Mesendoderm (in vitro differentiated cells): ENCODE measurements around the gene CA5B. TPM values are rescaled to one million over a fixed set of nuclear protein-coding genes. Genes with fewer than 3 reads are reported as not detected.
"Not testable (repeated sequence)": the region's sequence is repeated elsewhere in the genome, so short reads cannot be mapped to it uniquely, and the experiment has no call there.

ENCODE experiments used
- DNase-seq: peaks from one replicate; pipeline ENCODE4 v3.0.0; 2013
- H2AK5ac ChIP-seq: 2 replicates; pipeline ENCODE4 v1.6.1; 2013; ENCODE audit warnings: low read length, inconsistent platforms
- H2BK120ac ChIP-seq: 2 replicates; pipeline ENCODE4 v1.6.1; 2013; ENCODE audit warnings: low read depth, mild to moderate bottlenecking, low read length, moderate library complexity, mixed read lengths
- H2BK15ac ChIP-seq: replicated peaks from 2 replicates; pipeline ENCODE4 v1.6.1; 2013; ENCODE audit warnings: low read depth, mild to moderate bottlenecking, moderate library complexity
- H2BK5ac ChIP-seq: 2 replicates; pipeline ENCODE4 v1.6.1; 2013; ENCODE audit warnings: low read length, inconsistent platforms
- H3K18ac ChIP-seq: 2 replicates; pipeline ENCODE4 v1.6.1; 2013; ENCODE audit warnings: mild to moderate bottlenecking, low read length, mixed read lengths
- H3K23ac ChIP-seq: one replicate; pipeline ENCODE4 v1.6.1; 2013; ENCODE audit warnings: low read length
- H3K27ac ChIP-seq: 2 replicates; pipeline ENCODE4 v1.5.1; 2013; ENCODE audit warnings: low read depth, mild to moderate bottlenecking, inconsistent platforms, low read length, moderate library complexity
- H3K27me3 ChIP-seq: 2 replicates; pipeline ENCODE4 v1.6.1; 2013; ENCODE audit warnings: low read length, control low read depth, mild to moderate bottlenecking, inconsistent platforms; ENCODE audit not compliant: insufficient read depth, poor library complexity
- H3K36me3 ChIP-seq: 2 replicates; pipeline ENCODE4 v1.6.1; 2013; ENCODE audit warnings: low read length, inconsistent platforms; ENCODE audit not compliant: control insufficient read depth, insufficient read depth
- H3K4ac ChIP-seq: one replicate; pipeline ENCODE4 v1.6.1; 2013; ENCODE audit warnings: low read depth, mild to moderate bottlenecking, low read length, moderate library complexity
- H3K4me1 ChIP-seq: 2 replicates; pipeline ENCODE4 v1.6.1; 2013; ENCODE audit warnings: low read depth, low read length, inconsistent platforms; ENCODE audit not compliant: control insufficient read depth
- H3K4me2 ChIP-seq: 2 replicates; pipeline ENCODE4 v1.6.1; 2013; ENCODE audit warnings: low read length
- H3K4me3 ChIP-seq: 2 replicates; pipeline ENCODE4 v1.5.1; 2013; ENCODE audit warnings: mild to moderate bottlenecking, low read length
- H3K56ac ChIP-seq: one replicate; pipeline ENCODE4 v1.6.1; 2013; ENCODE audit warnings: low read length
- H3K79me1 ChIP-seq: 2 replicates; pipeline ENCODE4 v1.6.1; 2013; ENCODE audit warnings: low read length, inconsistent platforms
- H3K79me2 ChIP-seq: 2 replicates; pipeline ENCODE4 v1.6.1; 2013; ENCODE audit warnings: mild to moderate bottlenecking, low read length; ENCODE audit not compliant: control insufficient read depth, insufficient read depth
- H3K9ac ChIP-seq: 2 replicates; pipeline ENCODE4 v1.6.1; 2013; ENCODE audit warnings: low read length, inconsistent platforms
- H4K5ac ChIP-seq: one replicate; pipeline ENCODE4 v1.6.1; 2013; ENCODE audit warnings: low read length
- H4K8ac ChIP-seq: one replicate; pipeline ENCODE4 v1.6.1; 2013; ENCODE audit warnings: low read depth, mild to moderate bottlenecking, control low read depth, low read length, moderate library complexity
- WGBS: extraction: QIAGEN DNeasy Blood & Tissue Kit; methylation state at CpG from one replicate; pipeline ENCODE4 v1.1.7; 2013; ENCODE audit warnings: low lambda C conversion rate, missing lambda C conversion rate; ENCODE audit not compliant: insufficient coverage; ENCODE audit errors: extremely low coverage; 5-methylcytosine and 5-hydroxymethylcytosine counted together
- polyA plus RNA-seq, 2 experiments: library from polyadenylated mRNA; stranded (reverse); fragments of 200-250 nt; gene quantifications; one replicate each; pipeline ENCODE4 v1.2.3, GENCODE V29; 2013

CA5B gene
- 4.1 TPM for polyA plus RNA-seq (2013, experiment 1 of 2)
- polyA plus RNA-seq (2013, experiment 2 of 2), result 3.2 TPM

GRCh38 chrX:15737959-15738902 is at the start of gene CA5B:
Gene CA5B (plus strand): TSS chrX:15738270. CDS start chrX:15750024, 11,754 bp downstream.
- Histone ChIP-seq H3K4me1 (no peaks in the 10 kb centered on the region), H2BK5ac (no peak within 1 kb of the TSS), H3K56ac (peak within 1 kb of the TSS; percentile 47), H4K8ac (no peak within 1 kb of the TSS), H3K27ac (no peak within 1 kb of the TSS), H2BK15ac (no peak within 1 kb of the TSS), H3K27me3 (no peaks in the 10 kb centered on the region), H3K4ac (no peak within 1 kb of the TSS), H2BK120ac (no peak within 1 kb of the TSS), H3K79me2 (no peaks in the 10 kb centered on the region), H3K23ac (no peak within 1 kb of the TSS), H3K18ac (no peak within 1 kb of the TSS), H4K5ac (no peak within 1 kb of the TSS), H3K9ac (peak within 1 kb of the TSS; percentile 57), H2AK5ac (no peak within 1 kb of the TSS), H3K4me3 (peak within 1 kb of the TSS; percentile 35), H3K4me2 (peak within 1 kb of the TSS; percentile 18), H3K36me3 (no peaks in the 10 kb centered on the region), H3K79me1 (no peaks in the 10 kb centered on the region)
- WGBS, result no CpG with 5 or more reads among the region's 55 CpGs
- DNase-seq, result peak; percentile 95

DNA sequence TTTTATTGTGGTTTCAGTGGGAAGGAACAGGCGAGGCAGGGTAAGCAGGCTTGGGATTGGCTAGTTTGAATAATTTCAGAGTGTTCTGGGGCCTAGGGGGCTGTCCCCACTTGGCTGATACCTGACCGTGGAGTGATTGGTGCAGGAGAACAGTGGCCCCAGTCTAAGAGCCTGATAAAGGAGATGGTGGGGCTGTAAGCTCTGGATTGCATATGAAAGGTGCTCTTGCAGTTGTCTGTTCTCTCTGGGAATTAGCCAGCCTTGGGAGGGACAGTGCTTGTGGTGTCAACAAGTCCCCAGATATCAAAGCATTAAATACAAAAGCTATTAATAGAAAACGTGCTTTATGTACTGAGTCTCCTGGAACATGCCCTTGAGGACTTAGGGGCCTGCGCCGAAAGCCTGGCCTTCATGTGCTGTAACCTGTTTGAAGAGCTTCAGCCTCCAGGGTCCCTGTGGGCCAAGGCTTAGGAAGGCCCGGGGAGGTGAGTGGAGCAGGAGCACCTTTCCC is 43.1 kb upstream of the CA5B start:
- Histone ChIP-seq H3K36me3 (no peaks in the 10 kb centered on the region), H2BK5ac (no peak overlapping the region), H3K4me2 (no peak overlapping the region), H4K5ac (no peak overlapping the region), H3K4ac (no peak overlapping the region), H3K79me1 (no peaks in the 10 kb centered on the region), H3K9ac (no peak overlapping the region), H2AK5ac (no peak overlapping the region), H3K27me3 (no peaks in the 10 kb centered on the region), H3K4me3 (no peak overlapping the region), H3K27ac (no peak overlapping the region), H3K4me1 (no peaks in the 10 kb centered on the region), H3K79me2 (no peaks in the 10 kb centered on the region), H3K18ac (no peak overlapping the region), H3K23ac (no peak overlapping the region), H2BK120ac (no peak overlapping the region), H3K56ac (no peak overlapping the region), H2BK15ac (no peak overlapping the region), H4K8ac (no peak overlapping the region)
- no CpG with 5 or more reads among the region's 6 CpGs for WGBS
- no peak for DNase-seq

DNA sequence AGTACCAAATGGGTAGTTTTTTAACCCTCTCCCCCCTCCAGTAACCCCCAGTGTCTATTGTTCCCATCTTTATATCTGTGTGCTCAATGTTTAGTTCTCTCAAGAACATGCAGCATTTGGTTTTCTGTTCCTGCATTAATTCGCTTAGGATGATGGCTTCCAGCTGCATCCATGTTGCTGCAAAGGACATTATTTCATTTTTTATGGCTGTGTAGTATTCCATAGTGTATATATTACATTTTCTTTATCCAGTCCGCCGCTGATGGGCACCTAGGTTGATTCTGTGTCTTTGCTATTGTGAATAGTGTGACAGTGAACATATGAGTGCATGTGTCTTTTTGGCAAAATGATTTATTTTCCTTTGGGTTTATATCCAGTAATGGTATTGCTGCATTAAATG is 41.6 kb upstream of the CA5B start:
- H4K5ac ChIP-seq, result no peak overlapping the region
- no peak for DNase-seq
- no peaks in the 10 kb centered on the region for H3K4me1 ChIP-seq
- H3K9ac ChIP-seq, result no peak overlapping the region
- H3K79me2 ChIP-seq, result no peaks in the 10 kb centered on the region
- no peak overlapping the region for H3K4ac ChIP-seq
- H3K36me3 ChIP-seq, result no peaks in the 10 kb centered on the region
- no peaks in the 10 kb centered on the region for H3K79me1 ChIP-seq
- H3K18ac ChIP-seq, result no peak overlapping the region
- no peak overlapping the region for H3K23ac ChIP-seq
- H2AK5ac ChIP-seq, result no peak overlapping the region
- no peak overlapping the region for H2BK5ac ChIP-seq
- H3K27me3 ChIP-seq, result no peaks in the 10 kb centered on the region
- H2BK120ac ChIP-seq, result no peak overlapping the region
- no peak overlapping the region for H3K27ac ChIP-seq
- H3K4me2 ChIP-seq, result no peak overlapping the region
- no peak overlapping the region for H3K56ac ChIP-seq
- H4K8ac ChIP-seq, result no peak overlapping the region
- no peak overlapping the region for H2BK15ac ChIP-seq
- H3K4me3 ChIP-seq, result no peak overlapping the region
- no CpG with 5 or more reads among the region's 3 CpGs for WGBS

GRCh38 chrX:15702488-15703371 is 35.3 kb upstream of the CA5B start:
- Histone ChIP-seq H3K79me2 (no peaks in the 10 kb centered on the region), H3K9ac (no peak overlapping the region), H3K79me1 (no peaks in the 10 kb centered on the region), H3K18ac (no peak overlapping the region), H3K56ac (no peak overlapping the region), H3K27ac (no peak overlapping the region), H2BK5ac (no peak overlapping the region), H4K8ac (no peak overlapping the region), H3K36me3 (no peaks in the 10 kb centered on the region), H3K4ac (no peak overlapping the region), H3K23ac (no peak overlapping the region), H2BK15ac (no peak overlapping the region), H3K4me2 (no peak overlapping the region), H2BK120ac (no peak overlapping the region), H2AK5ac (no peak overlapping the region), H3K4me1 (no peaks in the 10 kb centered on the region), H4K5ac (no peak overlapping the region), H3K27me3 (no peaks in the 10 kb centered on the region), H3K4me3 (no peak overlapping the region)
- no CpG with 5 or more reads among the region's 40 CpGs for WGBS
- no peak for DNase-seq

DNA sequence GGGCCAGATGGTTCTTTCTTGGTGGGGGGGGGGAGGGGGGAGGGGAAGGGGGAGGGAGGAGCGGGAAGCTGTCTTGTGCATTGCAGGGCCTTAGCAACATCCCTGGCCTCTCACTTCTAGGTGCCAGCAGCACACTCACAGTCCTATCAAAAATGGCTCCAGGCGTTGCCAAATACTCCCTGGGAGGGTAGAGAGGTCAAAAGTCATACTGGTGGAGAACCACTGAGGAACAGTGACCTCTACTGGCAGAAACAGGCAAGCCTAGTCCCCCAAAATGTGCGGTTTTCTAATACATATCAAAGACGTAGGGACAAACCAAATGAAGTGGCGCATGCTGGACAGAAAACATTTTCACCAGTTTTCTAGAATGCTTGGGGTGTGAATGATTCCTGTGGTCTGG is 34.3 kb upstream of the CA5B start:
- not testable (repeated sequence) for H3K36me3 ChIP-seq, H4K5ac ChIP-seq, H4K8ac ChIP-seq, H2AK5ac ChIP-seq, H3K27me3 ChIP-seq, H3K4me1 ChIP-seq, H2BK120ac ChIP-seq, H3K79me1 ChIP-seq, H3K4ac ChIP-seq, H2BK15ac ChIP-seq, DNase-seq, H3K79me2 ChIP-seq, H3K4me2 ChIP-seq, H3K56ac ChIP-seq, H3K4me3 ChIP-seq, H3K27ac ChIP-seq, H2BK5ac ChIP-seq, H3K18ac ChIP-seq, H3K23ac ChIP-seq, H3K9ac ChIP-seq
- no CpG with 5 or more reads among the region's 5 CpGs for WGBS
